ENCODE data around the gene SEC31B.

DNA sequence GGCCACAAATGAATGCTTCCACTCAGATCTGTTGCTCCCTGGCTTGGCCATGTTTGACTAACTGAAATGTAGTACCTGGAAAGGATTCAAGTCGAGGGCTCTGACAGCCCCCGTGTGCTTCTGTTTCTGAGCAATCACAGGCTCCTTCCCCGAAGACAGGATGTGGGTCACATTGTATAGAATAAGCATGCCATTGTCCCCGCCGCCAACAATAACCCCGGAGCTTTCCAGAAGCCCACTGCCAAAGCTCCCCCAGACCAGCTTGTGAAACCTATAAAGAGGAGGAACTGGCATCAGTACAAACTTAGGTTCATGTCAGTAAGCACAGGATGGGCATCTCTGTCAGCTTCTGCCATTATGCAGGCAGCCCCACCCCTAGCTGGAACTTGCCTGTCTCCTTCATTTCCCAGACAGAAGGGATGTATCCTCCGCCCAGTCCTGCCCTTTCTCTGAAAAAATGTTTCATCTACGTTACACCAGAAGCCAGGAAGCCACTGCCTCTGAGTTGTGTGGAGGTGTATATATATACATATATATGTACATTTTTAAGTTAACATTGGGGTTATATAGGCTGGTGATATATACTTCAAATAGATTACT, 10.3 kb downstream of the SEC31B start:
- TF ChIP-seq PKNOX1 (IDR thresholded peaks at IDR 0.05) (no peak), HDGF (IDR thresholded peaks at IDR 0.05; ENCODE audit: borderline replicate concordance) (no peak), SP1 (IDR thresholded peaks at IDR 0.05) (no peak), FOXA1 (IDR thresholded peaks at IDR 0.05) (no peak), FOXK2 (IDR thresholded peaks at IDR 0.05) (no peak), NFRKB (IDR thresholded peaks at IDR 0.05) (no peak)
